Neural progenitor cell (in vitro differentiated cells): Measurements from ENCODE around the gene CERS1. TPM values are rescaled to one million over a fixed set of nuclear protein-coding genes. Genes with fewer than 3 reads are reported as not detected.

Experiments
- DNase-seq: peaks from one replicate; pipeline ENCODE4 v3.0.0-alpha.2; 2016; ENCODE audit warnings: low spot score
- H2AFZ ChIP-seq: fragments of 200-600 bp; sonication (generic); replicated peaks from 2 replicates; pipeline ENCODE4 v1.6.1; 2016; ENCODE audit warnings: antibody characterized with exemption
- H3F3A ChIP-seq: fragments of 200-600 bp; sonication (generic); 2 replicates; pipeline ENCODE4 v1.6.1; 2016; ENCODE audit warnings: antibody characterized with exemption, low read depth
- H3K27ac ChIP-seq: fragments of 200-600 bp; sonication (generic); 2 replicates; pipeline ENCODE4 v1.5.1; 2016; ENCODE audit warnings: mild to moderate bottlenecking
- H3K27me3 ChIP-seq: fragments of 200-600 bp; sonication (generic); 2 replicates; pipeline ENCODE4 v1.6.1; 2016; ENCODE audit warnings: mild to moderate bottlenecking, moderate library complexity
- H3K36me3 ChIP-seq: fragments of 200-600 bp; sonication (generic); 2 replicates; pipeline ENCODE4 v1.5.1; 2016
- H3K4me1 ChIP-seq: fragments of 200-600 bp; sonication (generic); 2 replicates; pipeline ENCODE4 v1.6.1; 2016; ENCODE audit warnings: mixed run types
- H3K4me2 ChIP-seq: fragments of 200-600 bp; sonication (generic); 2 replicates; pipeline ENCODE4 v1.6.1; 2016
- H3K4me3 ChIP-seq: fragments of 200-600 bp; sonication (generic); 2 replicates; pipeline ENCODE4 v1.5.1; 2016
- H3K79me2 ChIP-seq: fragments of 200-600 bp; sonication (generic); 2 replicates; pipeline ENCODE4 v1.6.1; 2016; ENCODE audit warnings: low read depth
- H3K9ac ChIP-seq: fragments of 200-600 bp; sonication (generic); 2 replicates; pipeline ENCODE4 v1.6.1; 2016
- H3K9me3 ChIP-seq: fragments of 200-600 bp; sonication (generic); 2 replicates; pipeline ENCODE4 v1.5.1; 2016; ENCODE audit warnings: low read depth
- H4K20me1 ChIP-seq: fragments of 200-600 bp; sonication (generic); 2 replicates; pipeline ENCODE4 v1.6.1; 2016; ENCODE audit warnings: low read depth
- H3K27ac Mint-ChIP-seq: 3 replicates; pipeline ENCODE4 v1.8.0; 2021; ENCODE audit warnings: mixed read lengths
- H3K27me3 Mint-ChIP-seq: 2 replicates; pipeline ENCODE4 v1.8.0; 2022; ENCODE audit warnings: low read depth, mild to moderate bottlenecking, inconsistent platforms, moderate library complexity, mixed read lengths; ENCODE audit not compliant: insufficient read depth
- H3K36me3 Mint-ChIP-seq: 3 replicates; pipeline ENCODE4 v1.8.0; 2021; ENCODE audit warnings: mixed read lengths
- H3K4me1 Mint-ChIP-seq: 3 replicates; pipeline ENCODE4 v1.8.0; 2021; ENCODE audit warnings: mixed read lengths
- H3K4me3 Mint-ChIP-seq: 3 replicates; pipeline ENCODE4 v1.8.0; 2021; ENCODE audit warnings: mild to moderate bottlenecking, moderate library complexity, mixed read lengths
- H3K9me3 Mint-ChIP-seq: 3 replicates; pipeline ENCODE4 v1.8.0; 2020; ENCODE audit warnings: mixed read lengths
- CTCF ChIP-seq: fragments of 200-600 bp; sonication (generic); IDR thresholded peaks from 2 replicates; pipeline ENCODE4 v1.5.1; 2017; ENCODE audit warnings: antibody characterized with exemption, mild to moderate bottlenecking
- EZH2 ChIP-seq: fragments of 200-600 bp; sonication (generic); IDR thresholded peaks from 2 replicates; pipeline ENCODE4 v1.6.1; 2017; ENCODE audit warnings: antibody characterized with exemption, mild to moderate bottlenecking, moderate library complexity
- EZH2phosphoT487 ChIP-seq: fragments of 200-600 bp; sonication (generic); IDR thresholded peaks from 2 replicates; pipeline ENCODE4 v1.6.1; 2017; ENCODE audit warnings: antibody characterized with exemption
- total RNA-seq: library from RNA; depleted of rRNA; stranded (reverse); fragments of >200 nt; gene quantifications from 2 replicates; pipeline ENCODE4 v1.2.3, GENCODE V29; 2015; ENCODE audit warnings: low replicate concordance

Gene CERS1
- total RNA-seq, 1 donor from 2014 or later = 1.9 TPM

GRCh38 chr19:18840288-18841267 lies 55.4 kb downstream of the CERS1 start:
- Mint-ChIP-seq H3K27ac (peak overlapping the region; percentile 63), H3K9me3 (no peaks in the 10 kb centered on the region), H3K27me3 (no peaks in the 10 kb centered on the region), H3K4me3 (no peak overlapping the region), H3K4me1 (peaks cover 44% of the 10 kb centered on the region), H3K36me3 (peaks cover 16% of the 10 kb centered on the region)
- H3K36me3 ChIP-seq = no peaks in the 10 kb centered on the region
- H3K4me1 ChIP-seq = peaks cover 16% of the 10 kb centered on the region
- peaks cover 92% of the 10 kb centered on the region for H3K79me2 ChIP-seq
- H3K27ac ChIP-seq = no peak overlapping the region
- TF ChIP-seq EZH2 (no peak), CTCF (no peak)
- no peaks in the 10 kb centered on the region for H3F3A ChIP-seq
- no peaks in the 10 kb centered on the region for H3K9me3 ChIP-seq
- no peak overlapping the region for H2AFZ ChIP-seq
- peaks cover 100% of the 10 kb centered on the region for H4K20me1 ChIP-seq
- no peak overlapping the region for H3K4me3 ChIP-seq
- DNase-seq = no peak
- H3K27me3 ChIP-seq = no peaks in the 10 kb centered on the region
- no peak overlapping the region for H3K9ac ChIP-seq
- H3K4me2 ChIP-seq = no peak overlapping the region

GRCh38 chr19:18839465-18840287 lies 56.3 kb downstream of the CERS1 start:
- Mint-ChIP-seq H3K27ac (peak overlapping the region; percentile 69), H3K36me3 (peaks cover 20% of the 10 kb centered on the region), H3K9me3 (no peaks in the 10 kb centered on the region), H3K4me1 (peaks cover 49% of the 10 kb centered on the region), H3K27me3 (no peaks in the 10 kb centered on the region), H3K4me3 (no peak overlapping the region)
- Histone ChIP-seq H3K9me3 (no peaks in the 10 kb centered on the region), H3K9ac (no peak overlapping the region), H3K27ac (no peak overlapping the region), H3K4me2 (no peak overlapping the region), H3F3A (peaks cover under 1% of the 10 kb centered on the region), H4K20me1 (peaks cover 100% of the 10 kb centered on the region), H3K4me3 (no peak overlapping the region), H3K36me3 (no peaks in the 10 kb centered on the region), H3K27me3 (no peaks in the 10 kb centered on the region), H3K79me2 (peaks cover 100% of the 10 kb centered on the region), H3K4me1 (peaks cover 17% of the 10 kb centered on the region), H2AFZ (no peak overlapping the region)
- no peak for DNase-seq
- no peak for TF ChIP-seq CTCF
- no peak for TF ChIP-seq EZH2phosphoT487
- TF ChIP-seq EZH2 = no peak

- H3K4me3 ChIP-seq = peak overlapping the region; percentile 65
- H2AFZ ChIP-seq = no peak overlapping the region
- Mint-ChIP-seq H3K27ac (no peak overlapping the region), H3K27me3 (peaks cover 5% of the 10 kb centered on the region), H3K4me3 (peak overlapping the region; percentile 97), H3K36me3 (peaks cover 25% of the 10 kb centered on the region), H3K4me1 (peaks cover 41% of the 10 kb centered on the region), H3K9me3 (no peaks in the 10 kb centered on the region)
- H3K4me2 ChIP-seq = peak overlapping the region; percentile 92
- H3K79me2 ChIP-seq = peaks cover 77% of the 10 kb centered on the region
- H3K36me3 ChIP-seq = no peaks in the 10 kb centered on the region
- H3K9ac ChIP-seq = no peak overlapping the region
- TF ChIP-seq CTCF = no peak
- no peak for TF ChIP-seq EZH2
- TF ChIP-seq EZH2phosphoT487 = no peak
- no peak overlapping the region for H3K27ac ChIP-seq
- peaks cover 16% of the 10 kb centered on the region for H3K27me3 ChIP-seq
- no peaks in the 10 kb centered on the region for H3K9me3 ChIP-seq
- peaks cover 13% of the 10 kb centered on the region for H3F3A ChIP-seq
- DNase-seq = no peak
- peaks cover 74% of the 10 kb centered on the region for H4K20me1 ChIP-seq
- H3K4me1 ChIP-seq = peaks cover 17% of the 10 kb centered on the region
Observed at GRCh38 chr19:18834644-18834984, 61.3 kb downstream of the CERS1 start.
